Colonic mucosa (tissue), 4 donors: Measurements from ENCODE around the gene PVRIG. TPM values are rescaled to one million over a fixed set of nuclear protein-coding genes. Genes with fewer than 3 reads are reported as not detected.
"Not testable (repeated sequence)": the region's sequence is repeated elsewhere in the genome, so short reads cannot be mapped to it uniquely, and the experiment has no call there.

ENCODE experiments used
- DNase-seq: peaks from one replicate; pipeline ENCODE4 v3.0.0-alpha.2; 2020
- H3K27ac ChIP-seq: fragments of 200-600 bp; one replicate; pipeline ENCODE4 v1.8.0; 2021
- H3K27me3 ChIP-seq: fragments of 200-600 bp; one replicate; pipeline ENCODE4 v1.8.0; 2021
- H3K36me3 ChIP-seq: fragments of 200-600 bp; one replicate; pipeline ENCODE4 v1.8.0; 2021
- H3K4me1 ChIP-seq: fragments of 200-600 bp; one replicate; pipeline ENCODE4 v1.8.0; 2021; ENCODE audit warnings: mild to moderate bottlenecking
- H3K4me3 ChIP-seq: fragments of 200-600 bp; one replicate; pipeline ENCODE4 v1.8.0; 2021
- H3K9ac ChIP-seq, 2 donors: one replicate each; pipeline ENCODE4 v1.7.0; 2013; ENCODE audit warnings: control low read depth in 2 of 2, low read depth in 2 of 2, low read length in 2 of 2
- H3K9me3 ChIP-seq: fragments of 200-600 bp; one replicate; pipeline ENCODE4 v1.8.0; 2021
- CTCF ChIP-seq: fragments of 200-600 bp; IDR thresholded peaks from one replicate; pipeline ENCODE4 v1.8.0; 2022; ENCODE audit warnings: antibody characterized with exemption, mild to moderate bottlenecking
- intact Hi-C: fragments of 100-400 bp; cut with DNase I; formaldehyde crosslinking; loops from one replicate; pipeline ENCODE4 v1.14.1; 2022
- total RNA-seq, 2 donors: library from RNA; stranded (reverse); fragmentation: NEBNext Ultra II Directional in 1 of 2; extraction: Animal tissue kit (Norgen Biotek cat#: 25700) in 1 of 2; gene quantifications; one replicate each; pipeline ENCODE4 v1.2.1, GENCODE V29; 2021
- donor health status: healthy.
- donor health status: DM: no; HTN: no; CAD: no.
- donor health status: DM: no; HTN: no; CAD: no.

Gene PVRIG
- total RNA-seq, 2 donors from 2014 or later, result 0.53 to 1.4 TPM

GRCh38 chr7:100266576-100267354 is 47.0 kb downstream of the PVRIG start:
- Histone ChIP-seq H3K36me3 (no peaks in the 10 kb centered on the region), H3K4me3 (no peak overlapping the region), H3K27me3 (no peaks in the 10 kb centered on the region), H3K27ac (no peak overlapping the region), H3K9me3 (no peaks in the 10 kb centered on the region), H3K9ac (no peak overlapping the region), H3K4me1 (no peaks in the 10 kb centered on the region)
- intact Hi-C loops, result no loop called here
- DNase-seq, result no peak
- TF ChIP-seq CTCF, result no peak

GRCh38 chr7:100267648-100268047 is 47.9 kb downstream of the PVRIG start:
- H3K36me3 ChIP-seq, result no peaks in the 10 kb centered on the region
- H3K9ac ChIP-seq, result no peak overlapping the region
- no peaks in the 10 kb centered on the region for H3K4me1 ChIP-seq
- no peak overlapping the region for H3K27ac ChIP-seq
- no peak for TF ChIP-seq CTCF
- intact Hi-C loops, result no loop called here
- H3K4me3 ChIP-seq, result no peak overlapping the region
- no peaks in the 10 kb centered on the region for H3K27me3 ChIP-seq
- no peak for DNase-seq
- H3K9me3 ChIP-seq, result no peaks in the 10 kb centered on the region

GRCh38 chr7:100268882-100269281 is 49.1 kb downstream of the PVRIG start:
- DNase-seq, H3K36me3 ChIP-seq, intact Hi-C loops, H3K4me1 ChIP-seq, H3K9ac ChIP-seq, H3K27me3 ChIP-seq, H3K4me3 ChIP-seq, H3K9me3 ChIP-seq, H3K27ac ChIP-seq: not testable (repeated sequence)

- H3K27me3 ChIP-seq, H3K9me3 ChIP-seq, H3K9ac ChIP-seq, intact Hi-C loops, H3K36me3 ChIP-seq, H3K4me1 ChIP-seq, H3K4me3 ChIP-seq, H3K27ac ChIP-seq: not testable (repeated sequence)
- DNase-seq, result peak; percentile 34
Observed at GRCh38 chr7:100269306-100270045, 49.7 kb downstream of the PVRIG start.

GRCh38 chr7:100270046-100270918 is 50.5 kb downstream of the PVRIG start:
- H3K27me3 ChIP-seq, H3K36me3 ChIP-seq, H3K4me3 ChIP-seq, DNase-seq, H3K4me1 ChIP-seq, H3K27ac ChIP-seq, H3K9me3 ChIP-seq, intact Hi-C loops, H3K9ac ChIP-seq: not testable (repeated sequence)

Other genes with a start within 250 kb of the PVRIG start
- gene AZGP1, start 243.9 kb upstream of the PVRIG start, total RNA-seq, result 1 to 10 TPM; 2.5 to 4.6 TPM
- gene ZKSCAN1, start 204.4 kb upstream of the PVRIG start, total RNA-seq, result 100 to 1,000 TPM in 1 of 2 donors, 10 to 100 TPM in 1; 96.1 to 147 TPM
- 1 to 10 TPM; 6.2 to 7.7 TPM for gene ZSCAN21, start 170.2 kb upstream of the PVRIG start, total RNA-seq
- 10 to 100 TPM; 30.1 to 31.9 TPM for gene ZNF3, start 138.2 kb upstream of the PVRIG start, total RNA-seq
- gene COPS6, start 131.0 kb upstream of the PVRIG start, total RNA-seq, result 100 to 1,000 TPM in 1 of 2 donors, 10 to 100 TPM in 1; 67.3 to 110 TPM
- 100 to 1,000 TPM in 1 of 2 donors, 10 to 100 TPM in 1; 68.1 to 241 TPM for gene MCM7, start 118.6 kb upstream of the PVRIG start, total RNA-seq
- gene AP4M1, start 118.3 kb upstream of the PVRIG start, total RNA-seq, result 10 to 100 TPM; 17.8 to 23.6 TPM
- gene TAF6, start 100.6 kb upstream of the PVRIG start, total RNA-seq, result 10 to 100 TPM; 28.7 to 67.3 TPM
- gene CNPY4, start 100.3 kb upstream of the PVRIG start, total RNA-seq, result 10 to 100 TPM in 1 of 2 donors, 1 to 10 TPM in 1; 8.4 to 10.6 TPM
- 1 to 10 TPM; 1.9 to 4.1 TPM for gene MBLAC1, start 93.0 kb upstream of the PVRIG start, total RNA-seq
- gene LAMTOR4, start 71.0 kb upstream of the PVRIG start, total RNA-seq, result 100 to 1,000 TPM; 230 to 268 TPM
- gene TRAPPC14, start 61.2 kb upstream of the PVRIG start, total RNA-seq, result 10 to 100 TPM; 40.3 to 69.5 TPM
- gene GAL3ST4, start 51.3 kb upstream of the PVRIG start, total RNA-seq, result 10 to 100 TPM in 1 of 2 donors, 1 to 10 TPM in 1; 5.2 to 11.6 TPM
- gene GPC2, start 42.6 kb upstream of the PVRIG start, total RNA-seq, result 1 to 10 TPM; 4.0 to 7.6 TPM
- 1 to 10 TPM; 1.4 to 3.8 TPM for gene STAG3, start 42.0 kb upstream of the PVRIG start, total RNA-seq
- gene SPDYE3, start 87.8 kb downstream of the PVRIG start, total RNA-seq, result not detected
- 10 to 100 TPM; 18.2 to 57.9 TPM for gene PILRB, start 138.2 kb downstream of the PVRIG start, total RNA-seq
- gene PILRA, start 153.5 kb downstream of the PVRIG start, total RNA-seq, result 1 to 10 TPM; 1.2 to 3.1 TPM
- 1 to 10 TPM; 1.1 to 1.3 TPM for gene ZCWPW1, start 208.8 kb downstream of the PVRIG start, total RNA-seq
- gene MEPCE, start 209.9 kb downstream of the PVRIG start, total RNA-seq, result 10 to 100 TPM; 27.2 to 39.1 TPM
- gene PPP1R35, start 216.5 kb downstream of the PVRIG start, total RNA-seq, result 10 to 100 TPM; 38.8 to 50.5 TPM
- gene SPACDR, start 244.3 kb downstream of the PVRIG start, total RNA-seq, result under 1 TPM; 0.54 to 0.74 TPM